Upper lobe of left lung (tissue), 4 donors: ENCODE data around the gene SMIM9.

Experiments used
- EP300 ChIP-seq, 4 donors: sonication (generic); formaldehyde crosslinking; IDR thresholded peaks; one replicate each; pipeline ENCODE4 v1.5.1; 2017; ENCODE audit warnings: antibody characterized with exemption in 4 of 4, control low read depth in 2 of 4
- POLR2A ChIP-seq, 4 donors: fragments of 450-650 bp; IDR thresholded peaks; one replicate each; pipeline ENCODE4 v1.5.1; 2016 to 2017; ENCODE audit warnings: antibody characterized with exemption in 4 of 4, mild to moderate bottlenecking in 2 of 4
- POLR2AphosphoS5 ChIP-seq, 2 donors: sonication (generic); formaldehyde crosslinking; IDR thresholded peaks; one replicate each; pipeline ENCODE4 v1.5.1; 2017; ENCODE audit warnings: antibody characterized with exemption in 2 of 2
- TF ChIP-seq, protein P1 (sequence below), 6 experiments: fragments of 450-650 bp in 4 of 6; fragments of 200-600 bp in 2 of 6; sonication (generic) in 2 of 6; IDR thresholded peaks; one replicate each; pipeline ENCODE4 v1.5.1; 2016 to 2019; ENCODE audit warnings: antibody characterized with exemption in 6 of 6

DNA sequence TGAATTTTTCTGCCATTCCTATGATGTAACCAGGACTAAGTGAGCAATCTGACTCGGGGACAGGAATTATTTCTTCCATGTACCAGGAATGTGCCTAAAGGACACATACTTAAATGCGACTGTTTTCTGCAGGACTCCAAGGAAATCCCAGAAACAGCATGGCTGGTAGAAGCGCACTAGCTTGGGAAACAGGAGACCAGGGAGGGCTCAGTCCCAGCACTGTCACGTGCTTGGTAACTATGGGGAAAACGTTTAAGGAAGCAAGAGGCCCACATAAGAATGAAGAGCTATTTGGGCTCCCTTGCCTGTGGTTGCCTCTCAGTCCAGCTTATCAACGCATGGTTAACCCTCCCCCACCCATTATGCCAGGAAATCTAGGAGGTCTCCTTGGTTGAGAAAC lies 48.7 kb downstream of the SMIM9 start:
- TF ChIP-seq EP300 (IDR thresholded peaks at IDR 0.05): no peak
- TF ChIP-seq, protein P1, sequence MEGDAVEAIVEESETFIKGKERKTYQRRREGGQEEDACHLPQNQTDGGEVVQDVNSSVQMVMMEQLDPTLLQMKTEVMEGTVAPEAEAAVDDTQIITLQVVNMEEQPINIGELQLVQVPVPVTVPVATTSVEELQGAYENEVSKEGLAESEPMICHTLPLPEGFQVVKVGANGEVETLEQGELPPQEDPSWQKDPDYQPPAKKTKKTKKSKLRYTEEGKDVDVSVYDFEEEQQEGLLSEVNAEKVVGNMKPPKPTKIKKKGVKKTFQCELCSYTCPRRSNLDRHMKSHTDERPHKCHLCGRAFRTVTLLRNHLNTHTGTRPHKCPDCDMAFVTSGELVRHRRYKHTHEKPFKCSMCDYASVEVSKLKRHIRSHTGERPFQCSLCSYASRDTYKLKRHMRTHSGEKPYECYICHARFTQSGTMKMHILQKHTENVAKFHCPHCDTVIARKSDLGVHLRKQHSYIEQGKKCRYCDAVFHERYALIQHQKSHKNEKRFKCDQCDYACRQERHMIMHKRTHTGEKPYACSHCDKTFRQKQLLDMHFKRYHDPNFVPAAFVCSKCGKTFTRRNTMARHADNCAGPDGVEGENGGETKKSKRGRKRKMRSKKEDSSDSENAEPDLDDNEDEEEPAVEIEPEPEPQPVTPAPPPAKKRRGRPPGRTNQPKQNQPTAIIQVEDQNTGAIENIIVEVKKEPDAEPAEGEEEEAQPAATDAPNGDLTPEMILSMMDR (IDR thresholded peaks at IDR 0.05): no peak
- no peak for TF ChIP-seq POLR2A (IDR thresholded peaks at IDR 0.05)
- TF ChIP-seq POLR2AphosphoS5 (IDR thresholded peaks at IDR 0.05): no peak
